ENCODE measurements around the gene MADD.
"Not testable (repeated sequence)": the region's sequence is repeated elsewhere in the genome, so short reads cannot be mapped to it uniquely, and the experiment has no call there.

The MADD gene

DNA sequence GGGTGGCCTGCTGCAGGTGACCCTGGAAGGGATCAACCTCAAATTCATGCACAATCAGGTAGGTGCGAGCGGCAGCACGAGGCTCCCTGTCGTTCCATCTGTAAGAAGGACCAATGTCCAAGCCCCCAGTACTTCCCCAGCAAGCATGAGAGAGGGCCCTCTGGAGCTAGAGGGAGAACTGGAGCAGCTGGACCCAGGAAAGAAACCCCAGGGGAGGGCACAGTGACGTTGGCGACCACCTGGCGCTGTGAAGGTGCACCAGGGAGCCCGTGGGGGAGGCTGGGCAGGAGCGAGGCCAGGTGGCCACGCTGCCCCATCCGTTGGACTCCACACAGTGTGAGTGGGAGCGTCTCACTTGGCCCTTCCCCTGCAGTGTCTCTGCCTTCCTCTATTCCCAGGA, 54.6 kb downstream of the MADD start:
- DNase-seq (ENCODE audit: low read depth), result no peak

DNA sequence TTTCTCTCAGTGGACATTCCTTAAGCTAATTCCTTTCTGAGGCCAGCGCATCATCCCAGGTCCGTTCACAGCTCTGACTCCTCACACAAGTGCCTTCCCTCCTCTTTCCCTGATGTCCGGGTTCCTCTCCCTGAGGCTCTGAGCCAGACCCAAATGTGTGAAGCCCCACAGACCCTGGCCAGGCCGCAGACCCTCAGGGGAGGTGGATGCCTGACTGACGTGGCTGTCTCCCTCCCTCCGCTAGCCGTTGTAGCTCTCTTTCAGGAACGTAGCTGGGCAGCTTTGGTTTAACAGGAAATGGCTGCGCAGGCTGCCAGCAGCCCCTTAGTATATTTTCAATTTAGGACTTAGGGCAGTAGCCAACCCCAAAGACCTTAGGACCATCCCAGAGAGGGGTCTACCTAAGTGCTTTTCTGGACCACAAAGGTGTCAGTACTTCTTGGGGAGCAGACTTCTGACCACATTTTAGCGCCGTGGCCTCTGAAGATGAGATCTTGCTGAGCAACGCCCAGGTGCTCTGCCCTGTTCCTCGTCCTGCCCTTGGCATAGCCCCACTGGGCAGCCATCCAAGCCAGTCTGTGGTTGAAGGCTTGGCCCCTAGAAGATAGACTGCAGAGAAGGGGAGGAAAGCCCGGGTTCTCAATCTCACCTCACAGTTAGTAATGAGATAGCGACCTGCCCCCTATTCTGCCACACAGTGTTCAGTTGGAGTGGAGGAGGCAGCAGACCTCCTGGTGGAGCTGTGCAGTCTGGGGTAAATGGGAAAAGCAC, 55.5 kb downstream of the MADD start:
- no peak for DNase-seq (ENCODE audit: low read depth)

DNA sequence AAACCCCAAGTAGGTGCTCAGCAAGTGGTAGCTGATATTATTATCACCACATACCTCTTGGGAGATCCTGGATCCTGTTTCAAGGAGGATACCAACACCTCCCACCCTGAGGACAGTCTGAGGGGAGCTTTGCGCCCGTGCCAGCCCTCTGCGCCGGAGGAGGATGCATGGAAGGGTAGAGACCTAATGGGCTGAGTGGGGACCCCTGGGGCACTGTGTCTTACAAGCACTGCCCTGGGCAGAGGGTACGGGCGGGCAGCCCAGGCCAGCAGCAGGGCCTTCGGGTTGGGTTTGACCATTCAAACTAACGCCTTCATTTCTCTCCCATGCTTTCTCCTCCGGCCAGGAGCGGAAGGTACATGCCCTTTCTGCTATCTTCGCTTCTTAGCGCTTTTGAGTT, 56.3 kb downstream of the MADD start:
- no peak for DNase-seq (ENCODE audit: low read depth)

DNA sequence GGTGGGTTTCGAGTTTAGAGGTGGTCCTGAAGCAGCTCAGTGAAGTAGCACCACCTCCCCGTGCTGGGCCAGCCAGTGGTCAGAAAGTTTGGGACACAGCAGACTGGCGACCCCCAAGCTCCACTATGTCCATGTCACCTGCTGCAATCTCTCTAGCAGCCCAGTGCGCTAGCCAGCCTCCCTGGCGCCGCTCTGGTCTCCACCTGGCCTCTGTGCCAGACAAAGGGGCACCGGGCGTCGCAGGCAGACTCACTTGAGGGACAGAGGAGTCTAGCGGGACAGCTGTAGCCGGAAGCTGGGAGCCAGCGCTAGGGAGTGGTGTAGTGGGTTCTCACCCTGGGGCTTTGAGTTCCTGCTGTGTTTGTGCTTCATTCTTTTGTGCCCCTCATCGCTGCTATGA, 57.1 kb downstream of the MADD start:
- DNase-seq (ENCODE audit: low read depth), result no peak

DNA sequence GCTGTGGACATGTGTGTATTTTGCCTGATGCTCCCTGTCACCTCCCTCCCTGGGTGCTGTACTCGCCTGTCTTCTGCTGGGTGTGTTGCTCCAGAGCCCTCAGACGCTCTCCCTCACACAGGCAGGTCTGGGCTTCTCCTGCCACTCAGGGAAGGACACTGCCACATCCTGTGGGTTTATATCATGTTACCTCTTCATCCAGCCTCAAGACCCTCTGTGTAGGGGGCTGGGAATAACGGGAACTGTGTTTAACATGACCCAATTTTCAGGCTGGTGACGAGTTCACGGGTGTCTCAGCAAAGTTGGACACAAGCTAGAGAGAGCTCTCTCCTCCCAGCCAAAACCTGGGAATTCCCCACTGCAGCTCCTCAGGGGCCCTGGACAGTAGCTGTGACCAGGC, 58.0 kb downstream of the MADD start:
- no peak for DNase-seq (ENCODE audit: low read depth)

DNA sequence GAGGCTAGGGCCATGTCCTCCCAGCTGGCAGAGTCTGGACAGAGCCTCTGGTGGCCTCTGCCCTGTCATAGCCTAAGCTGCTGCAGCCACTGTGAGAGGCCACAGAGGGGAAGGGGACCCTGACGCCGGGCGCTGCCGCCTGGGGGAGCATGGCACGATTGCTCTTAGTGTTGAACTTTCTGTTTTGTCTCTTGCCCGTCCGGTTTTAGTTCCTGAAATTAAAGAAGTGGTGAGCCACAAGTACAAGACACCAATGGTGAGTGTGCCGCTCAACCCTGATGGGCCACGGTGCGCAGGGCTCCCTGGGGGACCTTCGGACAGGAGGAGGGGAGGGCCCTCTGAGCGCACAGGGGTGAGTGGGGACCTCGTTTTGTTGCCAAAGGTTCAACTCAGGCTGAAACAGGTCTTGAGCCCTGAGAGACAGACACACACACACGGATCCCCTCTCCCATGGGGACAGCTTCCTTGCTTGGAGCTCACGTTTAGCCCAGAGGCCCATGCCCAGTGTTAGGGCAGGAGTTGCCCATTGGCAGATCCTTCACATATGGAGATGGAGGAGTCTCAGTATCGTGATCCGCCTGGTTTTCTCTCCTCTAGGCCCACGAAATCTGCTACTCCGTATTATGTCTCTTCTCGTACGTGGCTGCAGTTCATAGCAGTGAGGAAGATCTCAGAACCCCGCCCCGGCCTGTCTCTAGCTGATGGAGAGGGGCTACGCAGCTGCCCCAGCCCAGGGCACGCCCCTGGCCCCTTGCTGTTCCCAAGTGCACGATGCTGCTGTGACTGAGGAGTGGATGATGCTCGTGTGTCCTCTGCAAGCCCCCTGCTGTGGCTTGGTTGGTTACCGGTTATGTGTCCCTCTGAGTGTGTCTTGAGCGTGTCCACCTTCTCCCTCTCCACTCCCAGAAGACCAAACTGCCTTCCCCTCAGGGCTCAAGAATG, 58.8 kb downstream of the MADD start:
- DNase-seq (ENCODE audit: low read depth), result no peak

DNA sequence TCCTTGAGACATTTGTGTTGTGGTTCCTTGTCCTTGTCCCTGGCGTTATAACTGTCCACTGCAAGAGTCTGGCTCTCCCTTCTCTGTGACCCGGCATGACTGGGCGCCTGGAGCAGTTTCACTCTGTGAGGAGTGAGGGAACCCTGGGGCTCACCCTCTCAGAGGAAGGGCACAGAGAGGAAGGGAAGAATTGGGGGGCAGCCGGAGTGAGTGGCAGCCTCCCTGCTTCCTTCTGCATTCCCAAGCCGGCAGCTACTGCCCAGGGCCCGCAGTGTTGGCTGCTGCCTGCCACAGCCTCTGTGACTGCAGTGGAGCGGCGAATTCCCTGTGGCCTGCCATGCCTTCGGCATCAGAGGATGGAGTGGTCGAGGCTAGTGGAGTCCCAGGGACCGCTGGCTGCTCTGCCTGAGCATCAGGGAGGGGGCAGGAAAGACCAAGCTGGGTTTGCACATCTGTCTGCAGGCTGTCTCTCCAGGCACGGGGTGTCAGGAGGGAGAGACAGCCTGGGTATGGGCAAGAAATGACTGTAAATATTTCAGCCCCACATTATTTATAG, 59.6 kb downstream of the MADD start:
- DNase-seq (ENCODE audit: low read depth), result no peak

DNA sequence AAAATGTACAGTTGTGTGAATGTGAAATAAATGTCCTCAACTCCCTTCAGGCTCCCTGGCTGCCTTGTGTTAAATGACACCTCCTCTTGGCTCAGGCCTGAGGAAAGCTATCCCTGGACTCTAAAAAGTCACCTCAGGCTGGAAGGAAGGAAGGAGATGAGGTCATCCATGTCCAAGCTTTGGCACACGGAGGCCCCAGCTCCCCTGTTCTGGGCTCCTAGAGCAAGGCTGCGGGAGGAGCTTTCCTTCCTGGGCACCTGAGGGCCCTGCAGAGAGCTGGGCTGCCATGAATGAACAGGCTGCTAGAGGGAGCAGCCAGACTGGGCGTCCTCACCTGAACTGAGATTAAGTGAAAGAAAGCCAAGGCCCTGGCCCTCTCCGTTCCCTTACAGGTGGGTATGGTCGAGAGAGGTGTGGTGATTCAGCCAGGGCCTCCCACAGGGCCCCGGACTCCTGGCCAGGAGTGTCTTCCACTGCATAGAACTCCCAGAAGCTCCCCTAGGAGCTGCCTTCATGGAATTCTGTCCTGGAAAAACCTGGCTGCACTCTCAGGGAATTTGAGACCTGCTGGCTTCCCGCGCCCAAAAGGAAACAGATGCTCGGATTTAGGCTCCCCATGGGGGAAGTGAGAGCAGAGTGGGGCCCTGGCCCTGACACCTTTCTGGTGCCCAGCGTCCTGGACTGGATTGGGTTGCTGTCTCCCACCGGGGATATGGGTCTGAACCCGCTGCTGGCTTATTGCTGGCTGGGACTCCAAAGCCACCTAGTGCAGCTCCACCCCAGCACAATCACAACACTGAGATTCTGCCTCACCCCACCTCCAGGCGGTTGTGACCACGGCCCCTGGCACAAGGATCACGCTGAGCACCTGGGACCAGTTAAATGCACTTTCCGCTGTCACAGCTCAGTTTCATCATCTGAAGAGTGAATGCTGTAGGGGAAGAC, 60.3 kb downstream of the MADD start:
- DNase-seq (ENCODE audit: low read depth), result peak; percentile 22

DNA sequence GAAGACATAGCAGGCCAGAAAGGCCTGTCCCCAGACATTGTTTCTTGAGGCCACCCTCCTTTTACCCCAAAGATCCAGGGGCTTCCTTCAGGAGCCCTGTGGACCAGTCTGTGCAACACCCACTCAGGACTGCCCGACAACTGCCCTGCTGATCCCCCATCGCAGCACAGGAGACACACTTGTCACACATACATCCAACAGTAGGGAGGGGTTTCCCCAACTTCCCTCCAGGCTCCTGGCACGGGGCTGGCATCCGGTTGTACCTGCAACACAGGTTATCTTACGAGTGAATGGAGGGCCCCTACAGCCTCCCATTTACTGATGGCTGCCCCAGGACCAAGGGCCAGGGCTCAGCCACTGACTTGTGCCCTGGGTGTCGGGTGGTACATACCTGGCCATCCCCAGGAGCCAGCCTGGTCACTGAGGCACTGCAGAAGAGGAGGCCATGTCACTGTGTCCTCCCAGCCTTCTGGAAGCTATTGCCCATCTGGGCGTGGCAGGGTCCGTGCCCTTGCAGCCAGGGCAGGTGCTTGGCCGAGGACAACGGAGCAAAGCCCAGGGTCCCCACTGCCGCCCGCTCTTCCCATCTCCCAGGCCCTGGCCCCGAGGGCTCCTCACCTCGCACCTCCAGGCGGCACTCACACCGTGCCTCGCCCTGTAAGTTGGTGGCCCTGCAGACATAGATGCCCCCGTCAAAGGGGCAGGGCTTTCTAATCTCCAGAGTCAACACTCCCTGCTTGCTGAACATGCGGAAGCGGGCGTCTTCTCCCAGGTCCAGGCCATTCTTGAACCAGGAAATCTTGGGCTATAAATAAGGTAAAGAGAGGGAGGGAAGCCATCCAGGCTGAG, 61.7 kb downstream of the MADD start:
- no peak for DNase-seq (ENCODE audit: low read depth)

DNA sequence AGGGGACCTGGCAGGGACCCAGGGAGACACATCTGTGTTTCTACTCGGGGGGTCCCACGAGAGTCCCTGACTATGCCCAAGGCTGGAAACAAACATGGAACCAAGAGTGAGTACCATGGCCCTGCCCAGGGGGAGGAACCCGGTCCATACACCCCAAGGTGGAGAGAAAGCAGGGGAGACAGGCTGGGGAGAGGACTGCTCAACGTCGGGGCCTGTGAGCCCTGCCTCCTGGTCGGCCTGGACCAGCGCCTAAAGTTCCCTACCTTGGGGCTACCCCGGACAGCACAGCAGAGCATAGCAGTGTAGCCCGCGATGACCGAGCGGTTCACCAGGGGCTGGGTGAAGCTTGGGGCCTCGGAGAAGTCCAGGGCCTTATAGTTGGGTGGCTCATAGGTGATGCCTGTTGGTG, 62.4 kb downstream of the MADD start:
- no peak for DNase-seq (ENCODE audit: low read depth)

DNA sequence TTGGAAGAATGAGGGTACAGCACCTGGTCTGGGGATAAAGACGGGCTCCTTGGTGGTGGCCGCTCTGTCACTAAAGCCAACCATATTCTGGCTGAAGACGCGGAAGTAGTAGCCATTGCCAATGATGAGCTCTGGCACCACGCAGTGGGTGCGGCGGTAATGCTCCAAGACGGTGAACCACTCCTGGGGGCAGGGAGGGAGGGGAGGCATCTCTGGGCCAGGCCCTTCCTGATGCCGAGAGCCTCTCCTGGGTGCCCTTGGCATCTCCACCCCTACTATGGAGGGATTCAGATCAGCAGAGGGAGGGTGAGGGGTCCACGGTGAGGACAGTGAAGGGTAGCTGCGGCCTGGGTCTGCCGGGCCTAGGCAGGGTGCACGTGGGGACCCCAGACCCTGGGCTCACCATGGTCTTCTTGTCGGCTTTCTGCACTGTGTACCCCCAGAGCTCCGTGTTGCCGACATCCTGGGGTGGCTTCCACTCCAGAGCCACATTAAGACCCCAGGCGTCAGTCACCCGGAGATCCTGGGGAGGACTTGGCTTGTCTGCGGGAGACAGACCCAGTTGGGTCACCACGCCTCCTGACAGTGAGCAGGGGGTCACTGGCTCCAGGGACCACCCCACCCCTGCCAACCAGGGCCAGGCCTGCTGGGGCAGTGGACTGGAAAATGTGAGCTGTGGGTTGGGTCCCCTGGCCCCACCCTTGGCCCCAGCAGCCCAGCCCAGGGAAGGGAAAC, 63.0 kb downstream of the MADD start:
- no peak for DNase-seq (ENCODE audit: low read depth)

DNA sequence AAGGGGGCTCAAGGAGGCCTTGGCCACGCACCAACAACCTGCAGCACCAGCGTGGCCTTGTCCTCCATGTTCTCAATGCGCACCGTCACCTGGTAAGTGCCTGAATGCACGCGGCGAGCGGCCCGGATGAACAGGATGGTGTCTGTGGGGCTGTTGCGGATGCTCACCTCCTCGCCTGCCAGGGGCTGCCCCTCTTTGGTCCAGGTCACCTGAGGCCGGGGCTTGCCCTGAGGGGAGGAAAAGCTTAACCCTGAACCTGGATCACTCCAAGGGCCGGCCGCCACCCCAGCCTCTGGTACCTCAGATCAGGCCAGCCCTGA, 63.6 kb downstream of the MADD start:
- DNase-seq (ENCODE audit: low read depth), result no peak

DNA sequence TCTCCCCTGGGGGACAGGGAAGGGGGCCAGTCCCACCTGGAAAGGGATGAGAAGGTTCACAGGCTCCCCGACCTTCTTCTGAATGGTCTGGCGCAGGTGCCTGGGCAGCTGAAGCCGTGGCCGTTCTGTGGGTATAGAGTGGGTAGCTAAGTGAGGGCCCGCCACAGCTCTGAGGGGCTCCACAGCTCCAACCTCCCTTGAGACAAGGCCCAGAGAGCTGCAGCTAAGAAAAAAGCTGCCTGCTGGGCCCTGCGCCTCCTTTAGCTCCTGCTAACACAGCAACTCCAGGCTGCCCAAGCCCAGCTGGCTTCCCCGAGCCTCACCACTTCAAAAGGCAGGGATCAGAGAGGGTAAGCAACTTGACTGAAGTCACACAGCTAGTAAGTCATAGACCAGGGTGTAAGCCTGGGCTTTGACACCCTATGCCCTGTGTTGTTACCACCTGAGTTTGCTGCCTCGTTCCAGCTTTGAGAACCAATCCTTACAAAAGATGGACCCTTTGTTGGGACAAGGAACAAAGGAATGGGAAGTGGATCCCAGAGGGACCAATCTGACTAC, 64.0 kb downstream of the MADD start:
- no peak for DNase-seq (ENCODE audit: low read depth)

DNA sequence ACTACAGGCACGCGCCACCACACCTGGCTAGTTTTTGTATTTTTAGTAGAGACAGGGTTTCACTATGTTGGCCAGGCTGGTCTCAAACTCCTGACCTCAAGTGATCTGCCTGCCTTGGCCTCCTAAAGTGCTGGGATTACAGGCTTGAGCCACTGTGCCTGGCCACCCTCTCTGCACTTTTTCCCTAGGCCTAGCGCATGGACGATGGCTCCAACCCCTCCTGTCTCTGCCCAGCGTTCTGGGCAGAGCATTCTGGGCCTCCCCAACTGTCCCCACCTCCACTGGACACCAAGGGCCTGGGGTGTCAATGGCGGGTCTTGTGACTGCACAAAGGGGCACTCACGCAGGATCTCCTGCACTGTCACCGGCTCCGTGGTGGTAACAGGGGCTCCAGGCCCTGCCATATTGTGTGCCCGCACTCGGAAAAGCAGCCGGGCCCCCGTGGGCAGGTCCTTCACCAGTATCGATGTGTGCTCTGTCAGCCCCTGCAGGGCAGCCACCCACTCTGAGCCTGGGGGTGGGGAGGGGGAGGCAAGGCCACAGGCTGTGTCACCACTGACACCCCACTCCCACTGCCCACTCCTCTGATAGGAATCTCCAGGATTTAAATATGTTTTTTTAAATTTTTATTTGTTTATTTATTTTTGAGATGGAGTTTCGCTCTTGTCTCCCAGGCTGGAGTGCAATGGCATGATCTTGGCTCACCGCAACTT, 64.9 kb downstream of the MADD start:
- not testable (repeated sequence) for DNase-seq (ENCODE audit: low read depth)

DNA sequence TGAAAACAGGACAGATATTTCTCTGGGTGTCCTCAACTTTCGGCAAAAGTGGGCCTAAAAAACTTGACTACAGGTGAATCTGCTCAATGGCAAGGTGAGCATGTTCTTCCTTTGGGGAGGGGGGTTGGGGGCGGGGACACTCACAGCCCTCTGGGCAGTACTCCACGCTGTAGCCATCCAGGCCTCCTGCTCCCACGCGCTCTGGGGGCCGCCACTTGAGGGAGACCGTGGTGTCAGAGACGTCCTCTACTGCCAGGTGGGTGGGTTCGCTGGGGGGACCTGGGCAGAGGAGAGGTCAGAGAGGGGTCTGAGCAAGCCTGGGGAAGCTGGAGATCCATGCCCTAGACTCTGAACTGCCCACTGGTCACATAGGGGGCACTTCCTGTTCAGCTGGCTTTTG, 65.8 kb downstream of the MADD start:
- DNase-seq (ENCODE audit: low read depth), result no peak

DNA sequence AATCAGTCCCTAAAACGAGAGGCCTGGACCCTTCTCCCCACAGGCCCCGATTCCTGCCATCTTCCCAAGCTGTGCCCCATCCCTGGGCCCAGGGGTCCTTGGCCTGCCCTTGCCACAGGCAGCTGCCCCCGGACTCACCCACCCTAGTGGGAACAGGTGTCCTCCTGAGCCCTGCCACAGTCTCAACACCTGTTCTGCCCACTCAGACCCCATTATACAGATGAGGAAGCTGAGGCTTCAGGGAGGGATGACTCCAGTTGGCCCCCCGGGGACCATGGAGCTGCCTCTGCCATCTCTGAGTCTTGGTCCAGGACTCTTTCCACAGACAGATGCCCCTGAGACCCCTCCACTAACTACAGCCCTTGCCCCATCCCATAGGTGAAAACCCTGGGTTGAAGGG, 66.7 kb downstream of the MADD start:
- no peak for DNase-seq (ENCODE audit: low read depth)

DNA sequence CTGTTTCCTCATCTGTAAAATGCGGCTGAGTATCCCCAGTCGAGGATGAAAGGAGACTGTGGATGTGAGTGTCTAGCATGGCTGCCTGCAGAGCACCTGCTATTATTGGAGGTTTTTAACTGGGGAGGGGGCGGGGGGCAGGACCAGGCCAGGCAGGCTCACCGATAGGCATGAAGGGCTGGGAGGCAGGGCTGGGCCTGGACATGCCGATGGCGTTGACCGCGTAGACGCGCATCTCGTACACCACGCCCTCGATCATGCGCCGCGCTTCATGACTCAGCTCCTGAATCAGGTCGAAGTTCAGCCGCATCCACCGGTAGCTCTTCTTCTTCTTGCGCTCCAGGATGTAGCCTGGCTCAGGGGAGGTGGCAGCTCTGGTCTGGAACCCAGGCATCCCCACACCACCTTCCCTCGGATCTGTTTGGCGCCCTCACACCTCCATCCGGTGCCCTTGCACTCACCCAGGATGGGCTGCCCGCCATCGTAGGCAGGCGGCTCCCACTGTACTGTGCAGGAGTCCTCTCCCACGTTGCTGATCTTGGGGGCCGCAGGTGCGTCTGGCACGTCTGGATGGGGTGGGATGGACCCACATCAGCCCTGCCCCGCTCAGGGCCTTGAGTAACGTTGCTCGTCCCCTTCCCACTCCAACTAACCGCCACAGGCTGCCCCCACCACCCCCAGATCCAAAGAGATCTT, 67.4 kb downstream of the MADD start:
- DNase-seq (ENCODE audit: low read depth), result no peak

DNA sequence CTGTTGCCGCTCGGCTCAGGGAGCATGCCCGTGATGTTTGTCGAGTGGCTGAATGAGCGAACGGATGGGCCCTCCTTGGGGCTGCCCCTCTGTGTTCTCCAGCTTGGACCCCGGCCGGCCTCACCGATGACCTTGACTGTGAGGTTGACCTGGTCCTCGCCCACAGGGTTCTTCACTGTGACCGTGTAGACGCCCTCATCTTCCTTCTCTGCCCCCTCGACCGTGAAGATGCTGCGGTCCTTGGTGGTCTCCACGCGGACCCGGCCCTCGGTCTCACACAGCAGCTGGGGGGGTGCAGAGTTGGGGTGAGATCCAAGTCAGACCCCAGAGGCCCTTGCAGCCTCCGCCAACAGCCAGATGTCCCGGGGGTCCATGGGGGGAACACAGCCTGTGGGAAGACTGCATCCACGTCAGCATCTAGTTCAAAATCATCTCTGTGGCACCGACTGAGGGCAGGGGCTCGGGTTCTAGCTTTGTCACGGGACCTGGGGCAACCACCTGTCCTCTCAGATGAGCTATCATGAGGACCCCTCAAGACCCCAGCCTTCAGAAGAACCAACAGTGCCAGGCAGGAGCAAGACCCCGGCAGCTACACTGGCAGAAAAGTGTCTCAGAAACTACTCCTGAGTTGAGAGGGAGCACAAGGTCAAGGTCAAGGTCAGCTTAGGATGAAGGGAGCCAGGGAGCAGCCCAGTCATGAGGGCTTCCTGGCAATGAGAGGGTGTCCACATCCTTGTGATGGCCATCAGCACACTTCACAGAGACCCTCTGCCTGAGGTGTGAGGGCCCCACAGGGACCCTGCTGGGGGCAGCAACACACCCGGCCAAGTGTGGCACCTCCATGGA, 68.7 kb downstream of the MADD start:
- no peak for DNase-seq (ENCODE audit: low read depth)

All from iris pigment epithelial cell (primary cell).